ENCODE results near the gene RFX2.
A peak's percentile ranks its signal among the peaks of the same experiment; 100 is the strongest.

The RFX2 gene

GRCh38 chr19:6103217-6103644 lies 7.1 kb downstream of the RFX2 start:
- no peak for DNase-seq

- DNase-seq = no peak
Measured at GRCh38 chr19:6101991-6102390, 8.3 kb downstream of the RFX2 start.

- DNase-seq = no peak
Measured at GRCh38 chr19:6101291-6101825, 8.9 kb downstream of the RFX2 start.

GRCh38 chr19:6100284-6100915 lies 9.9 kb downstream of the RFX2 start:
- no peak for DNase-seq

- no peak for DNase-seq
Measured at GRCh38 chr19:6099599-6099998, 10.7 kb downstream of the RFX2 start.

GRCh38 chr19:6099033-6099432 lies 11.3 kb downstream of the RFX2 start:
- no peak for DNase-seq

GRCh38 chr19:6098574-6098973 lies 11.7 kb downstream of the RFX2 start:
- DNase-seq = no peak

GRCh38 chr19:6097911-6098310 lies 12.4 kb downstream of the RFX2 start:
- DNase-seq = no peak

GRCh38 chr19:6095760-6096159 lies 14.5 kb downstream of the RFX2 start:
- DNase-seq = no peak

GRCh38 chr19:6092329-6093286 lies 17.7 kb downstream of the RFX2 start:
- peak; percentile 63 for DNase-seq

GRCh38 chr19:6091771-6092291 lies 18.5 kb downstream of the RFX2 start:
- no peak for DNase-seq

GRCh38 chr19:6090634-6091033 lies 19.7 kb downstream of the RFX2 start:
- no peak for DNase-seq

- DNase-seq = no peak
Measured at GRCh38 chr19:6088602-6089049, 21.7 kb downstream of the RFX2 start.

GRCh38 chr19:6087074-6087571 lies 23.2 kb downstream of the RFX2 start:
- no peak for DNase-seq

GRCh38 chr19:6086068-6086788 lies 24.1 kb downstream of the RFX2 start:
- DNase-seq = no peak

GRCh38 chr19:6084821-6085220 lies 25.5 kb downstream of the RFX2 start:
- no peak for DNase-seq

- no peak for DNase-seq
Measured at GRCh38 chr19:6079107-6079506, 31.2 kb downstream of the RFX2 start.

- no peak for DNase-seq
Measured at GRCh38 chr19:6078068-6078467, 32.2 kb downstream of the RFX2 start.

GRCh38 chr19:6076675-6077463 lies 33.4 kb downstream of the RFX2 start:
- DNase-seq = no peak

GRCh38 chr19:6076291-6076665 lies 34.0 kb downstream of the RFX2 start:
- no peak for DNase-seq

GRCh38 chr19:6074709-6075403 lies 35.4 kb downstream of the RFX2 start:
- DNase-seq = no peak

Measured in NCI-H1436 treated with DMSO at 0.1 percent for 48 hours (cell line).